Measurements from ENCODE around the gene BGN. TPM values are rescaled to one million over a fixed set of nuclear protein-coding genes. Genes with fewer than 3 reads are reported as not detected.

The BGN gene
- total RNA-seq, 1 experiment from 2014 or later: 0.37 TPM

DNA sequence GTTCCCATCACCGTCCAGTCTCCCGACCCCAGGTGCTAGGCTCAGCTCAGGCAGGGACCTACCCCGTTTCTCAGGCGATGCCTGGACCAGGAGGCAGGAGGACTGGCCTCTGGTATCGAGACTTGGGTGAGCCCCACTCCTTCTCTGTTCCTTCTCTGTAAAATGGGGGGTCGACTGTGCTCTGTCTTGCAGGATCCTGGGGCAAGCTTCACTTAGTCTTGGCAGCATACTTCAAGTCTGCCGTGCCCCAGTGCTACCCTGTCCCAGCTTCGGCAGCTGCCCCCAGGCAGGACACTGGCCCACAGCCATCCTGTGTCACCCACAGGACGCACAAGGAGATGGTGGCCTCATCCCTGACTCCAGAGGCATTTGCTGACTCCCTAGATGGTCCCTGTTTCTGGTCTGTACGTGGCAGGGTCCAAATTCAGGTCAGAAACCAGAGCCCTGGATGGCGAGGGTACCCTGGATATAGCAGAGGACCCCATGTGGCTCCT is 17.4 kb upstream of the BGN start:
- no peaks in the 10 kb centered on the region for H3K36me3 ChIP-seq (ENCODE audit: control insufficient read depth in 1 of 2, insufficient read depth in 2 of 2, low read length in 2 of 2)
- ATAC-seq: no peak
- H3K9me2 ChIP-seq (ENCODE audit: insufficient read depth): no peaks in the 10 kb centered on the region
- H2AFZ ChIP-seq (ENCODE audit: low read depth, low read length, poor library complexity, severe bottlenecking): no peak overlapping the region
- RAD21 ChIA-PET (ENCODE audit: low non-redundant PET in 1 of 2, low total read pairs in 2 of 2, uncharacterized antibody in 2 of 2, unreplicated experiment in 2 of 2): no interaction called here
- POLR2A ChIA-PET: no interaction called here
- no peaks in the 10 kb centered on the region for H3K9me3 ChIP-seq (ENCODE audit: control insufficient read depth in 1 of 2, insufficient read depth in 1 of 2, low read depth in 1 of 2, low read length in 2 of 2)
- no peaks in the 10 kb centered on the region for H4K20me1 ChIP-seq (ENCODE audit: insufficient read depth)
- no peak for TF ChIP-seq JUND (IDR thresholded peaks at IDR 0.05)
- no peak for TF ChIP-seq RAD21 (IDR thresholded peaks at IDR 0.05; ENCODE audit: low read depth)
- no peak for TF ChIP-seq CBX3 (IDR thresholded peaks at IDR 0.05; ENCODE audit: low read depth)
- H3K4me1 ChIP-seq (ENCODE audit: control insufficient read depth in 1 of 2, insufficient read depth in 2 of 2, low read length in 2 of 2): peaks cover 0 to 5% of the 10 kb centered on the region in 2 experiments; a peak in 1 of 4 replicates
- DNase-seq (ENCODE audit: low read depth, low spot score): no peak
- H3K9ac ChIP-seq (ENCODE audit: low read length): no peak overlapping the region
- BruUV-seq (replicated peaks): no TSS peak
- CTCF ChIA-PET: no interaction called here
- intact Hi-C loops (cut with micrococcal nuclease): no loop called here
- no peak overlapping the region for H3K27ac ChIP-seq (ENCODE audit: low read depth, low read length)
- H3K4me2 ChIP-seq (ENCODE audit: low read length): no peak overlapping the region
- no peaks in the 10 kb centered on the region for H3K79me2 ChIP-seq (ENCODE audit: insufficient read depth, low read length)
- no peaks in the 10 kb centered on the region for H3K27me3 ChIP-seq (ENCODE audit: insufficient read depth, low read length)
- H3K4me3 ChIP-seq (replicated peaks in 1 of 2; ENCODE audit: low read depth in 1 of 2, low read length in 2 of 2): no peak overlapping the region

- intact Hi-C loops (cut with micrococcal nuclease): no loop called here
- ChIA-PET RAD21 (ENCODE audit: low non-redundant PET in 1 of 2, low total read pairs in 2 of 2, uncharacterized antibody in 2 of 2, unreplicated experiment in 2 of 2) (no interaction called here), CTCF (no interaction called here)
These were observed 16.9 kb upstream of the BGN start for GRCh38 chrX:153477901-153478300.

DNA sequence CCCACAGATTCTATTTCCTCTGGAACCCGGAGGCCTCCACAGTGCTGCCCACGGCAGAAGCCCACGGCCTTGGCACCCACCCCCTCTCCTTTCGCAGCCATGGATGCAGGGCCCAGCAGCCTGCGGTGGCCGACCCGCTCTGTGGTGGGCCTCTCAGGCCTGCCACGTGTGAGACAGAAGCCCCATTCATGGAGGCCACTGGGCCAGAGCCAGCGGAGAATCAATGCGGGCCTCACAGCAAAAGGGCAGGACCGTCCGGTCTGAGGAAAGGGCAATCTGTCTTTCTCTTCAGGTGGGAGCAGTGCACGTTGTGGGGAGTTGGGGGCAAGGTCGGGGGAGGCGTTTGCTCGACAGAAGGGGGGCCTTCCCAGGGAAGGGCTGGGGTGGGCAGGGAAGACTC is 16.0 kb upstream of the BGN start:
- H3K4me2 ChIP-seq (ENCODE audit: low read length): no peak overlapping the region
- no peaks in the 10 kb centered on the region for H3K79me2 ChIP-seq (ENCODE audit: insufficient read depth, low read length)
- ChIA-PET POLR2A (no interaction called here), RAD21 (ENCODE audit: low non-redundant PET in 1 of 2, low total read pairs in 2 of 2, uncharacterized antibody in 2 of 2, unreplicated experiment in 2 of 2) (no interaction called here), CTCF (no interaction called here)
- H3K36me3 ChIP-seq (ENCODE audit: control insufficient read depth in 1 of 2, insufficient read depth in 2 of 2, low read length in 2 of 2): no peaks in the 10 kb centered on the region
- intact Hi-C loops (cut with micrococcal nuclease): no loop called here
- no peak overlapping the region for H3K4me3 ChIP-seq (replicated peaks in 1 of 2; ENCODE audit: low read depth in 1 of 2, low read length in 2 of 2)
- no peaks in the 10 kb centered on the region for H3K9me2 ChIP-seq (ENCODE audit: insufficient read depth)
- H3K27ac ChIP-seq (ENCODE audit: low read depth, low read length): no peak overlapping the region
- no TSS peak for BruUV-seq (replicated peaks)
- H3K27me3 ChIP-seq (ENCODE audit: insufficient read depth, low read length): no peaks in the 10 kb centered on the region
- no peak overlapping the region for H3K9ac ChIP-seq (ENCODE audit: low read length)
- no peaks in the 10 kb centered on the region for H3K9me3 ChIP-seq (ENCODE audit: control insufficient read depth in 1 of 2, insufficient read depth in 1 of 2, low read depth in 1 of 2, low read length in 2 of 2)
- no peak for DNase-seq (ENCODE audit: low read depth, low spot score)
- no peak for ATAC-seq
- no peak overlapping the region for H2AFZ ChIP-seq (ENCODE audit: low read depth, low read length, poor library complexity, severe bottlenecking)
- H3K4me1 ChIP-seq (ENCODE audit: control insufficient read depth in 1 of 2, insufficient read depth in 2 of 2, low read length in 2 of 2): peaks cover 0 to 5% of the 10 kb centered on the region in 2 experiments; a peak in 1 of 4 replicates
- H4K20me1 ChIP-seq (ENCODE audit: insufficient read depth): no peaks in the 10 kb centered on the region
- no peak for TF ChIP-seq ZFX (IDR thresholded peaks at IDR 0.05)
- TF ChIP-seq ZNF274 (IDR thresholded peaks at IDR 0.05; ENCODE audit: low read depth, low read length): no peak
- TF ChIP-seq EGR1 (IDR thresholded peaks at IDR 0.05; ENCODE audit: low read depth): no peak
- TF ChIP-seq CBX3 (IDR thresholded peaks at IDR 0.05; ENCODE audit: low read depth): no peak
- TF ChIP-seq, protein P1, sequence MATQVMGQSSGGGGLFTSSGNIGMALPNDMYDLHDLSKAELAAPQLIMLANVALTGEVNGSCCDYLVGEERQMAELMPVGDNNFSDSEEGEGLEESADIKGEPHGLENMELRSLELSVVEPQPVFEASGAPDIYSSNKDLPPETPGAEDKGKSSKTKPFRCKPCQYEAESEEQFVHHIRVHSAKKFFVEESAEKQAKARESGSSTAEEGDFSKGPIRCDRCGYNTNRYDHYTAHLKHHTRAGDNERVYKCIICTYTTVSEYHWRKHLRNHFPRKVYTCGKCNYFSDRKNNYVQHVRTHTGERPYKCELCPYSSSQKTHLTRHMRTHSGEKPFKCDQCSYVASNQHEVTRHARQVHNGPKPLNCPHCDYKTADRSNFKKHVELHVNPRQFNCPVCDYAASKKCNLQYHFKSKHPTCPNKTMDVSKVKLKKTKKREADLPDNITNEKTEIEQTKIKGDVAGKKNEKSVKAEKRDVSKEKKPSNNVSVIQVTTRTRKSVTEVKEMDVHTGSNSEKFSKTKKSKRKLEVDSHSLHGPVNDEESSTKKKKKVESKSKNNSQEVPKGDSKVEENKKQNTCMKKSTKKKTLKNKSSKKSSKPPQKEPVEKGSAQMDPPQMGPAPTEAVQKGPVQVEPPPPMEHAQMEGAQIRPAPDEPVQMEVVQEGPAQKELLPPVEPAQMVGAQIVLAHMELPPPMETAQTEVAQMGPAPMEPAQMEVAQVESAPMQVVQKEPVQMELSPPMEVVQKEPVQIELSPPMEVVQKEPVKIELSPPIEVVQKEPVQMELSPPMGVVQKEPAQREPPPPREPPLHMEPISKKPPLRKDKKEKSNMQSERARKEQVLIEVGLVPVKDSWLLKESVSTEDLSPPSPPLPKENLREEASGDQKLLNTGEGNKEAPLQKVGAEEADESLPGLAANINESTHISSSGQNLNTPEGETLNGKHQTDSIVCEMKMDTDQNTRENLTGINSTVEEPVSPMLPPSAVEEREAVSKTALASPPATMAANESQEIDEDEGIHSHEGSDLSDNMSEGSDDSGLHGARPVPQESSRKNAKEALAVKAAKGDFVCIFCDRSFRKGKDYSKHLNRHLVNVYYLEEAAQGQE (IDR thresholded peaks at IDR 0.05; ENCODE audit: low read depth): no peak
- TF ChIP-seq CEBPB (IDR thresholded peaks at IDR 0.05; ENCODE audit: low read depth): no peak
- TF ChIP-seq TCF7L2 (IDR thresholded peaks at IDR 0.05; ENCODE audit: borderline replicate concordance, extremely low read depth, insufficient read depth, insufficient read length): no peak
- no peak for TF ChIP-seq POLR2AphosphoS5 (IDR thresholded peaks at IDR 0.05; ENCODE audit: low read depth, low read length)

More at GRCh38 chrX:153477901-153478300, 16.9 kb upstream of the BGN start:
- no peak for DNase-seq (ENCODE audit: low read depth, low spot score)
- Histone ChIP-seq H3K9me3 (ENCODE audit: control insufficient read depth in 1 of 2, insufficient read depth in 1 of 2, low read depth in 1 of 2, low read length in 2 of 2) (no peaks in the 10 kb centered on the region), H3K9me2 (ENCODE audit: insufficient read depth) (no peaks in the 10 kb centered on the region), H3K4me2 (ENCODE audit: low read length) (no peak overlapping the region), H2AFZ (ENCODE audit: low read depth, low read length, poor library complexity, severe bottlenecking) (no peak overlapping the region), H3K27ac (ENCODE audit: low read depth, low read length) (no peak overlapping the region), H3K27me3 (ENCODE audit: insufficient read depth, low read length) (no peaks in the 10 kb centered on the region), H3K9ac (ENCODE audit: low read length) (no peak overlapping the region), H3K36me3 (ENCODE audit: control insufficient read depth in 1 of 2, insufficient read depth in 2 of 2, low read length in 2 of 2) (no peaks in the 10 kb centered on the region), H3K4me1 (ENCODE audit: control insufficient read depth in 1 of 2, insufficient read depth in 2 of 2, low read length in 2 of 2) (peaks cover 0 to 5% of the 10 kb centered on the region in 2 experiments; a peak in 1 of 4 replicates), H3K79me2 (ENCODE audit: insufficient read depth, low read length) (no peaks in the 10 kb centered on the region), H4K20me1 (ENCODE audit: insufficient read depth) (no peaks in the 10 kb centered on the region), H3K4me3 (replicated peaks in 1 of 2; ENCODE audit: low read depth in 1 of 2, low read length in 2 of 2) (no peak overlapping the region)
- no peak for TF ChIP-seq ZNF274 (IDR thresholded peaks at IDR 0.05; ENCODE audit: low read depth, low read length)
- BruUV-seq (replicated peaks): no TSS peak
- POLR2A ChIA-PET: no interaction called here
- ATAC-seq: no peak

Data from HCT116 (cell line).